OCI-LY7 (cell line): ENCODE data around the gene CBFA2T3.

Experiments
- CTCF ChIP-seq: fragments of 200-600 bp; sonication (generic); conservative IDR thresholded peaks from 2 replicates; pipeline ENCODE4 v1.5.1; 2014; ENCODE audit warnings: mild to moderate bottlenecking, antibody characterized with exemption, low read length, moderate library complexity, mixed read lengths
- EZH2phosphoT487 ChIP-seq: fragments of 200-600 bp; sonication (generic); IDR thresholded peaks from 2 replicates; pipeline ENCODE4 v1.6.1; 2018; ENCODE audit warnings: low read depth, borderline replicate concordance, mild to moderate bottlenecking, mixed run types, antibody characterized with exemption, low read length, moderate library complexity, mixed read lengths

GRCh38 chr16:88907768-88908167 is 69.2 kb downstream of the CBFA2T3 start:
- no peak for TF ChIP-seq CTCF
- no peak for TF ChIP-seq EZH2phosphoT487
